ENCODE results near the gene SSH3. TPM values are rescaled to one million over a fixed set of nuclear protein-coding genes. Genes with fewer than 3 reads are reported as not detected.

The SSH3 gene
- total RNA-seq, 4 donors from 2014 or later: 55.9 to 128 (median 99.9) TPM

GRCh38 chr11:67311051-67311555, 7.8 kb downstream of the SSH3 start:
- H3K4me1 ChIP-seq: peaks cover 0 to 16% (median 0%) of the 10 kb centered on the region in 4 donors
- no peak for DNase-seq
- no peaks in the 10 kb centered on the region for H3K27me3 ChIP-seq
- H3K4me3 ChIP-seq: no peak overlapping the region
- no peak overlapping the region for H3K27ac ChIP-seq
- no peak for TF ChIP-seq POLR2A (IDR thresholded peaks at IDR 0.05)
- TF ChIP-seq CTCF (IDR thresholded peaks at IDR 0.05): no peak
- peaks cover 0 to 49% (median 0%) of the 10 kb centered on the region in 3 donors for H3K36me3 ChIP-seq
- H3K9me3 ChIP-seq: no peaks in the 10 kb centered on the region

DNA sequence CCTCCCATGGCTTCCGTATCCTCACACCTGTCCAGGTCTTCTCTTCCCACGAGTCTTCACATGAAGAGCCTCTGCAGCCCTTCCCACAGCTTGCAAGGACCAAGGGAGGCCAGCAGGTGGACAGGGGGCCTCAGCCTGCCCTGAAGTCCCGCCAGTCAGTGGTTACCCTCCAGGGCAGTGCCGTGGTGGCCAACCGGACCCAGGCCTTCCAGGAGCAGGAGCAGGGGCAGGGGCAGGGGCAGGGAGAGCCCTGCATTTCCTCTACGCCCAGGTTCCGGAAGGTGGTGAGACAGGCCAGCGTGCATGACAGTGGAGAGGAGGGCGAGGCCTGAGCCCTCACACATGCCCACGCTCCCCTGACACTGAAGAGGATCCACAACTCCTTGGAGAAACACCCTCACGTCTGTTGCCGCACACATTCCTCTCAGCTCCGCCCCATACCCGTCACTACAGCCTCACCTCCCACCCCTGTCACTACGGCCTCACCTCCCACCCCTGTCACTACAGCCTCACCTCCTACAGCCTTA, 8.3 kb downstream of the SSH3 start:
- Histone ChIP-seq H3K4me3 (no peak overlapping the region), H3K27me3 (no peaks in the 10 kb centered on the region), H3K27ac (peak overlapping the region in 1 of 4 donors; percentile 60), H3K4me1 (peaks cover 0 to 16% (median 0%) of the 10 kb centered on the region in 4 donors), H3K9me3 (no peaks in the 10 kb centered on the region), H3K36me3 (peaks cover 0 to 43% (median 0%) of the 10 kb centered on the region in 3 donors)
- DNase-seq: no peak
- TF ChIP-seq POLR2A (IDR thresholded peaks at IDR 0.05) (no peak), CTCF (IDR thresholded peaks at IDR 0.05) (no peak)

DNA sequence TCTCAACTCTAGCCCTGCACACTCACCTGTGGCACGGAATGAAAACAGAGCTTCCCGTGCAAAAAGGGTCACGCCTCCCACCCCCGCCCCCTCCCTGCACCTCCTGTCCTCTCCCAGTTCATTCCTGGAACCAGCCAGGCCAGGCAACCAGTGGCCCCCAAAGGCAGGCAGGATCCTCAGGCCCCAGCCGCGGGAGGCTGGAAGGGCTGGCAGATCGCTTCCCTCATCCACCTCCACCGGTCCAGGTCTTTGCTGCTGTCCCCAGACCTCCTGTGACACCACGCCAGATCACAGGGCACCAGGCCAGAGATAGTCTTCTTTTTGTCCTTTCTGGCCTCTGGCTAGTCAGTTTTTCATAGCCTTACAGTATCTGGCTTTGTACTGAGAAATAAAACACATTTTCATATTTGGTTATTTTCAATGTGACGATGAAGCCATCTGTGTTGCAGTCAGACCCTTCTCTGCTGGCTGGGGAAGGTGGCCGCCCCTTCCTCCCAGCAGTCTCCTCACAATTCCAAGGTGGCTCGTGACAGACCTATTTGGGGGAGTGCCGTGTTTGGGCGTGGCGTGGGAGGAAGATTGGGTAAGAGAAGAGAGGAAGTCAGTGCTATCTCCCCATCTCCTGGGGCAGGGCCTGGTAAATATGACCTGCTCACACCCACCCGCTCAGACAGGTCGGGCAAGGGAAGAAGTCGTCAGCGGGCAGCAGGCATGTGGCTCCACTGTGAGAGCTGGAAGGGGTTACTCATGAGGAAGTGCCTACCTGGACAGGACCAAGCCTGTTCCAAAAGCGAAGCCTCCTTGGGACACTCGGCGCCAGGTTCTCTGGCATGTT, 9.1 kb downstream of the SSH3 start:
- TF ChIP-seq POLR2A (IDR thresholded peaks at IDR 0.05) (peak in 1 of 2 donors; percentile 36), CTCF (IDR thresholded peaks at IDR 0.05) (no peak)
- no peaks in the 10 kb centered on the region for H3K9me3 ChIP-seq
- peak in 2 of 3 donors; percentile 74 to 80 for DNase-seq
- H3K27me3 ChIP-seq: no peaks in the 10 kb centered on the region
- peak overlapping the region in 2 of 4 donors; percentile 39 to 60 for H3K27ac ChIP-seq
- H3K4me1 ChIP-seq: peaks cover 0 to 16% (median 0%) of the 10 kb centered on the region in 4 donors
- peaks cover 0 to 37% (median 0%) of the 10 kb centered on the region in 3 donors for H3K36me3 ChIP-seq
- no peak overlapping the region for H3K4me3 ChIP-seq

DNA sequence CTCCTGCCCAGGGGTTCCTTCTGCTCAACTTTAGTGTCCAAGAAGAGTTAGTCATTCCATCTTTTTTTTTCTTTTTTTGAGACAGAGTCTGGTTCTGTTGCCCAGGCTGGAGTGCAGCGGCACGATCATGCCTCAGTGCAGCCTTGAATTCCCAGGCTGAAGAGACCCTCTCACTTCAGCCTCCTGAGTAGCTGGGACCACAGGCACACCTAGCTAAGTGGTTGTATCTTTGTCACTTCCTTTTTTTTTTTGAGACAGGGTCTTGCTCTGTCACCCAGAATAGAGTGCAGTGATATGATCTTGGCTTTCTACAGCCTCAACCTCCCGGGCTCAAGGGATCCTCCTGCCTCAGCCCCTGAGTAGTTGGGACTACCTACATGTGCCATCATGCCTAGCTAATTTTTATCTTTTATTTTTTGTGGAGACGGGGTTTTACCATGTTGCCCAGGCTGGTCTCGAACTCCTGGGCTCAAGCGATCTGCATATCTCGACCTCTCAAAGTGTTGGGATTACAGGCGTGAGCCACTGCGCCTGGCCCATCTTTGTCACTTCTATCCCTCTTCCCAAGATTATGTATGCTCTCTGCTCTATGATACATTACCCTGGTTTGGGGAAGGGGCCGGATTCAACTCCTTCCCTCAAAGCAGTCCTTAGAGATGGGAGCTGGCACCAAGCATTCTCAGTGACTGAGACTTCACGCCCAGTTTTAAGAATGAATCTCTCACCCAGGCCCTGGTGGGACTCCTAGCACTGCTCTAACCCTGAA, 10.0 kb downstream of the SSH3 start:
- TF ChIP-seq POLR2A (IDR thresholded peaks at IDR 0.05): no peak
- TF ChIP-seq CTCF (IDR thresholded peaks at IDR 0.05): no peak
- H3K4me3 ChIP-seq: no peak overlapping the region
- no peaks in the 10 kb centered on the region for H3K9me3 ChIP-seq
- no peaks in the 10 kb centered on the region for H3K27me3 ChIP-seq
- H3K36me3 ChIP-seq: peaks cover 0 to 28% (median 0%) of the 10 kb centered on the region in 3 donors
- DNase-seq: no peak
- H3K4me1 ChIP-seq: peaks cover 0 to 17% (median under 1%) of the 10 kb centered on the region in 4 donors
- peak overlapping the region in 2 of 4 donors; percentile 39 to 60 for H3K27ac ChIP-seq

- H3K36me3 ChIP-seq: peaks cover 0 to 19% (median 0%) of the 10 kb centered on the region in 3 donors
- H3K27ac ChIP-seq: no peak overlapping the region
- H3K4me1 ChIP-seq: peaks cover 0 to 26% (median 2%) of the 10 kb centered on the region in 4 donors
- TF ChIP-seq POLR2A (IDR thresholded peaks at IDR 0.05): no peak
- no peak for TF ChIP-seq CTCF (IDR thresholded peaks at IDR 0.05)
- no peak overlapping the region for H3K4me3 ChIP-seq
- no peaks in the 10 kb centered on the region for H3K9me3 ChIP-seq
- no peaks in the 10 kb centered on the region for H3K27me3 ChIP-seq
- DNase-seq: no peak
These were observed 10.9 kb downstream of the SSH3 start for GRCh38 chr11:67314218-67314617.
